Neural cell (in vitro differentiated cells): ENCODE results near the gene DFFA. TPM values are rescaled to one million over a fixed set of nuclear protein-coding genes. Genes with fewer than 3 reads are reported as not detected.

Source experiments
- H2AFZ ChIP-seq: fragments of 200-600, 300-800 bp; sonication (generic), shearing (Covaris generic); 2 replicates; pipeline ENCODE4 v1.6.0; 2014; ENCODE audit warnings: low read depth, mild to moderate bottlenecking, antibody characterized with exemption, low read length, moderate library complexity
- H3F3A ChIP-seq: fragments of 200-600 bp; shearing (Covaris generic); 2 replicates; pipeline ENCODE4 v1.6.1; 2016; ENCODE audit warnings: mild to moderate bottlenecking, moderate library complexity, mixed read lengths, antibody characterized with exemption, low read length; ENCODE audit not compliant: insufficient read depth, poor library complexity, severe bottlenecking
- H3K27ac ChIP-seq: fragments of 200-600, 300-800 bp; sonication (generic), shearing (Covaris generic); 2 replicates; pipeline ENCODE4 v1.5.1; 2014; ENCODE audit warnings: mild to moderate bottlenecking, low read length, moderate library complexity
- H3K27me3 ChIP-seq: fragments of 300-800, 200-600 bp; sonication (generic), shearing (Covaris generic); 2 replicates; pipeline ENCODE4 v1.6.0; 2014; ENCODE audit warnings: mild to moderate bottlenecking, low read depth, low read length, moderate library complexity; ENCODE audit not compliant: insufficient read depth
- H3K36me3 ChIP-seq: fragments of 300-800, 200-600 bp; sonication (generic), shearing (Covaris generic); 2 replicates; pipeline ENCODE4 v1.5.1; 2014; ENCODE audit warnings: mild to moderate bottlenecking, antibody characterized with exemption, low read length, moderate library complexity; ENCODE audit not compliant: insufficient read depth
- H3K4me2 ChIP-seq: fragments of 300-800, 200-600 bp; sonication (generic), shearing (Covaris generic); 2 replicates; pipeline ENCODE4 v1.6.0; 2014; ENCODE audit warnings: mild to moderate bottlenecking, low read length
- H3K4me3 ChIP-seq: fragments of 300-800, 200-600 bp; sonication (generic), shearing (Covaris generic); 2 replicates; pipeline ENCODE4 v1.5.1; 2014; ENCODE audit warnings: mild to moderate bottlenecking, low read length, moderate library complexity
- H3K79me2 ChIP-seq: fragments of 200-600 bp; shearing (Covaris generic); replicated peaks from 2 replicates; pipeline ENCODE4 v1.6.0; 2014; ENCODE audit warnings: mild to moderate bottlenecking, low read length, moderate library complexity; ENCODE audit not compliant: insufficient read depth
- H3K9ac ChIP-seq: fragments of 300-800, 200-600 bp; sonication (generic), shearing (Covaris generic); 2 replicates; pipeline ENCODE4 v1.6.1; 2016; ENCODE audit warnings: mild to moderate bottlenecking, low read length, mixed read lengths
- H3K9me2 ChIP-seq: fragments of 200-600 bp; shearing (Covaris generic); 2 replicates; pipeline ENCODE4 v1.6.1; 2016; ENCODE audit warnings: mild to moderate bottlenecking, low read length, mixed read lengths; ENCODE audit not compliant: insufficient read depth
- H3K9me3 ChIP-seq: fragments of 200-600, 300-800 bp; sonication (generic), shearing (Covaris generic); 2 replicates; pipeline ENCODE4 v1.6.1; 2016; ENCODE audit warnings: mild to moderate bottlenecking, mixed run types, low read length, moderate library complexity, mixed read lengths
- H4K20me1 ChIP-seq: fragments of 200-600 bp; shearing (Covaris generic); 2 replicates; pipeline ENCODE4 v1.6.1; 2016; ENCODE audit warnings: mild to moderate bottlenecking, mixed run types; ENCODE audit not compliant: insufficient read depth
- EP300 ChIP-seq: fragments of 450-650 bp; conservative IDR thresholded peaks from 2 replicates; pipeline ENCODE4 v1.6.1; 2014; ENCODE audit warnings: antibody characterized with exemption, mild to moderate bottlenecking, moderate library complexity; ENCODE audit not compliant: poor library complexity, severe bottlenecking
- EZH2 ChIP-seq: fragments of 200-600, 300-800 bp; shearing (Covaris generic), sonication (generic); IDR thresholded peaks from 2 replicates; pipeline ENCODE4 v1.6.1; 2014; ENCODE audit warnings: antibody characterized with exemption, low read length, borderline replicate concordance, mild to moderate bottlenecking; ENCODE audit not compliant: insufficient read depth, poor library complexity, severe bottlenecking
- MXI1 ChIP-seq: fragments of 450-650 bp; conservative IDR thresholded peaks from 2 replicates; pipeline ENCODE4 v1.6.1; 2014; ENCODE audit warnings: antibody characterized with exemption, mild to moderate bottlenecking; ENCODE audit not compliant: poor library complexity, severe bottlenecking
- POLR2AphosphoS5 ChIP-seq: IDR thresholded peaks from 2 replicates; pipeline ENCODE4 v1.6.1; 2012
- RAD21 ChIP-seq: fragments of 450-650 bp; conservative IDR thresholded peaks from 2 replicates; pipeline ENCODE4 v1.6.1; 2014; ENCODE audit warnings: antibody characterized with exemption, mild to moderate bottlenecking, moderate library complexity
- SMC3 ChIP-seq: fragments of 450-650 bp; conservative IDR thresholded peaks from 2 replicates; pipeline ENCODE4 v1.6.1; 2014; ENCODE audit warnings: antibody characterized with exemption, mild to moderate bottlenecking, moderate library complexity; ENCODE audit not compliant: poor library complexity
- TAF1 ChIP-seq: IDR thresholded peaks from 2 replicates; pipeline ENCODE4 v1.6.1; 2012; ENCODE audit warnings: low read depth
- polyA plus RNA-seq: library from polyadenylated mRNA; depleted of rRNA; stranded (reverse); fragments of >200 nt; gene quantifications from 2 replicates; pipeline ENCODE4 v1.2.3, GENCODE V29; 2014
- TF ChIP-seq, protein P1 (sequence below): fragments of 450-650 bp; IDR thresholded peaks from 2 replicates; pipeline ENCODE4 v1.5.1; 2014; ENCODE audit warnings: antibody characterized with exemption, mild to moderate bottlenecking, moderate library complexity; ENCODE audit not compliant: poor library complexity, severe bottlenecking
- TF ChIP-seq, protein P2 (sequence below): IDR thresholded peaks from 2 replicates; pipeline ENCODE4 v1.6.1; 2012; ENCODE audit warnings: borderline replicate concordance

Gene DFFA
- polyA plus RNA-seq, 1 donor from 2014 or later: 32.7 TPM

DNA sequence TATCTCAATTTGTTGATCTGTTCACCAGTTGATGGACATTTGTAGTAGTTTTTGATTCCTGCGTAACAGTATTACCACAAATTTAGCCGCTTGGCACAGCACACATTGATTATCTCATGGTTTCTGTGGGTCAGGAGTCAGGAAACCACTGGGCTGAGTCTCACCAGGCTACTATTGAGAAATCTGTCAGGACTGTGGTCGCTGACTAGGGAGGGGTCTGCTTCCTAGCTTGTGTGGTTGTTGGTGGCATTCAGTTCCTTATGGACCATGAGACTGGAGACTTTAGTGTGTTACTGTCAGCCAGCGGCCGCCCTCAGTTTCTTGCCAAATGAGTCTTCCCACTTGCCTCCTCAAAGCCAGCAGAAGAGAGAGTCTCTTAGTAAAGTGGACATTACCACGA, 12.2 kb upstream of the DFFA start:
- H4K20me1 ChIP-seq: no peaks in the 10 kb centered on the region
- no peak overlapping the region for H3K4me3 ChIP-seq
- TF ChIP-seq, protein P1, sequence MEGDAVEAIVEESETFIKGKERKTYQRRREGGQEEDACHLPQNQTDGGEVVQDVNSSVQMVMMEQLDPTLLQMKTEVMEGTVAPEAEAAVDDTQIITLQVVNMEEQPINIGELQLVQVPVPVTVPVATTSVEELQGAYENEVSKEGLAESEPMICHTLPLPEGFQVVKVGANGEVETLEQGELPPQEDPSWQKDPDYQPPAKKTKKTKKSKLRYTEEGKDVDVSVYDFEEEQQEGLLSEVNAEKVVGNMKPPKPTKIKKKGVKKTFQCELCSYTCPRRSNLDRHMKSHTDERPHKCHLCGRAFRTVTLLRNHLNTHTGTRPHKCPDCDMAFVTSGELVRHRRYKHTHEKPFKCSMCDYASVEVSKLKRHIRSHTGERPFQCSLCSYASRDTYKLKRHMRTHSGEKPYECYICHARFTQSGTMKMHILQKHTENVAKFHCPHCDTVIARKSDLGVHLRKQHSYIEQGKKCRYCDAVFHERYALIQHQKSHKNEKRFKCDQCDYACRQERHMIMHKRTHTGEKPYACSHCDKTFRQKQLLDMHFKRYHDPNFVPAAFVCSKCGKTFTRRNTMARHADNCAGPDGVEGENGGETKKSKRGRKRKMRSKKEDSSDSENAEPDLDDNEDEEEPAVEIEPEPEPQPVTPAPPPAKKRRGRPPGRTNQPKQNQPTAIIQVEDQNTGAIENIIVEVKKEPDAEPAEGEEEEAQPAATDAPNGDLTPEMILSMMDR: no peak
- TF ChIP-seq SMC3 (no peak), EP300 (no peak), RAD21 (no peak), POLR2AphosphoS5 (no peak), TAF1 (no peak), EZH2 (no peak), MXI1 (no peak)
- TF ChIP-seq, protein P2, sequence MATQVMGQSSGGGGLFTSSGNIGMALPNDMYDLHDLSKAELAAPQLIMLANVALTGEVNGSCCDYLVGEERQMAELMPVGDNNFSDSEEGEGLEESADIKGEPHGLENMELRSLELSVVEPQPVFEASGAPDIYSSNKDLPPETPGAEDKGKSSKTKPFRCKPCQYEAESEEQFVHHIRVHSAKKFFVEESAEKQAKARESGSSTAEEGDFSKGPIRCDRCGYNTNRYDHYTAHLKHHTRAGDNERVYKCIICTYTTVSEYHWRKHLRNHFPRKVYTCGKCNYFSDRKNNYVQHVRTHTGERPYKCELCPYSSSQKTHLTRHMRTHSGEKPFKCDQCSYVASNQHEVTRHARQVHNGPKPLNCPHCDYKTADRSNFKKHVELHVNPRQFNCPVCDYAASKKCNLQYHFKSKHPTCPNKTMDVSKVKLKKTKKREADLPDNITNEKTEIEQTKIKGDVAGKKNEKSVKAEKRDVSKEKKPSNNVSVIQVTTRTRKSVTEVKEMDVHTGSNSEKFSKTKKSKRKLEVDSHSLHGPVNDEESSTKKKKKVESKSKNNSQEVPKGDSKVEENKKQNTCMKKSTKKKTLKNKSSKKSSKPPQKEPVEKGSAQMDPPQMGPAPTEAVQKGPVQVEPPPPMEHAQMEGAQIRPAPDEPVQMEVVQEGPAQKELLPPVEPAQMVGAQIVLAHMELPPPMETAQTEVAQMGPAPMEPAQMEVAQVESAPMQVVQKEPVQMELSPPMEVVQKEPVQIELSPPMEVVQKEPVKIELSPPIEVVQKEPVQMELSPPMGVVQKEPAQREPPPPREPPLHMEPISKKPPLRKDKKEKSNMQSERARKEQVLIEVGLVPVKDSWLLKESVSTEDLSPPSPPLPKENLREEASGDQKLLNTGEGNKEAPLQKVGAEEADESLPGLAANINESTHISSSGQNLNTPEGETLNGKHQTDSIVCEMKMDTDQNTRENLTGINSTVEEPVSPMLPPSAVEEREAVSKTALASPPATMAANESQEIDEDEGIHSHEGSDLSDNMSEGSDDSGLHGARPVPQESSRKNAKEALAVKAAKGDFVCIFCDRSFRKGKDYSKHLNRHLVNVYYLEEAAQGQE: no peak
- H3K27ac ChIP-seq: no peak overlapping the region
- H3K9me3 ChIP-seq: no peaks in the 10 kb centered on the region
- no peaks in the 10 kb centered on the region for H3K27me3 ChIP-seq
- H3K79me2 ChIP-seq: peaks cover 4% of the 10 kb centered on the region
- no peak overlapping the region for H3K4me2 ChIP-seq
- H2AFZ ChIP-seq: no peak overlapping the region
- no peaks in the 10 kb centered on the region for H3F3A ChIP-seq
- no peaks in the 10 kb centered on the region for H3K9me2 ChIP-seq
- H3K9ac ChIP-seq: no peak overlapping the region
- H3K36me3 ChIP-seq: no peaks in the 10 kb centered on the region

DNA sequence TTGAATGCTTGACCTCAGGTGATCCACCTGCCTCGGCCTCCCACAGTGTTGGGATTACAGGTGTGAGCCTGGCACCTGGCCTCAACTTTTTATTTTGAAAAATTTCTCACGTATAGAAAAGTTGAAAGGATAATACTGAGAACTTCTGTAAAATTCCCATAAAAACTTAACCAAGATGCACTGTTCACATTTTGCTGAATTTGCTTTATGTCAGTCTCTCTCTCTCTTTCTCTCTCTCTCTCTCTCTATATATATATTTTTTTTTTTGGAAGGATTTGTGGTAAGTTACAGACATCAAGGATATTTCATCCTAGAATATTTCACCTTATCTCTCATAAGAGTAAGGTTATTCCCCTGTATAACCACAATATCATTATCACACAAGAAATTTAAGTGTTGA, 8.3 kb upstream of the DFFA start:
- Histone ChIP-seq H3K9me3 (no peaks in the 10 kb centered on the region), H4K20me1 (no peaks in the 10 kb centered on the region), H2AFZ (no peak overlapping the region), H3K9ac (no peak overlapping the region), H3K27me3 (no peaks in the 10 kb centered on the region), H3K27ac (no peak overlapping the region), H3K79me2 (peaks cover 18% of the 10 kb centered on the region), H3K9me2 (no peaks in the 10 kb centered on the region), H3K36me3 (no peaks in the 10 kb centered on the region), H3K4me3 (no peak overlapping the region), H3F3A (no peaks in the 10 kb centered on the region), H3K4me2 (no peak overlapping the region)
- no peak for TF ChIP-seq RAD21
- TF ChIP-seq POLR2AphosphoS5: no peak
- no peak for TF ChIP-seq SMC3
- TF ChIP-seq, protein P1: no peak
- TF ChIP-seq TAF1: no peak
- TF ChIP-seq, protein P2: no peak
- TF ChIP-seq EZH2: no peak
- TF ChIP-seq EP300: no peak
- no peak for TF ChIP-seq MXI1
